Measurements from ENCODE around the gene PRR11. TPM values are rescaled to one million over a fixed set of nuclear protein-coding genes. Genes with fewer than 3 reads are reported as not detected.

The PRR11 gene
- total RNA-seq, 3 donors from 2014 or later (not counting 1 experiment from before 2014, with no cell fraction given) = 2.0 to 4.0 (median 2.9) TPM

DNA sequence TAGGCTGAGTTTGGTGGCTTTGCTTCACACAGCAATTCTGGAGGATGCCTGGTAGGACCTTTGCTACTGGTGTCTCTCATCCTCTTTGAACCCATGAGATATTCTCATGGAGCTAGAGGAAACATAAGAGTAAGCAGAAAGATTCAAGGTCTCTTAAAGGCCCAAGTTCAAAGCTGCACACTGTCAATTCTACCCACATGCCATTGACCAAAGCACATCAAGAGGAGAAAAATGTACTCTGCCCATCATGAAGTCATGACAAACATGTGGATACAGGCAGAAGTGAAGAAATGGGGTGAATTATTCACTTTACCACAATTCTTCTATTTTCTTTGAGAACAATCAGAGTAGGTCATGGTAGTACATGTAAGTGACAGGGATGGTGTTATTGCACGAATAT, 13.7 kb upstream of the PRR11 start:
- no peak overlapping the region for H3K4me3 Mint-ChIP-seq

DNA sequence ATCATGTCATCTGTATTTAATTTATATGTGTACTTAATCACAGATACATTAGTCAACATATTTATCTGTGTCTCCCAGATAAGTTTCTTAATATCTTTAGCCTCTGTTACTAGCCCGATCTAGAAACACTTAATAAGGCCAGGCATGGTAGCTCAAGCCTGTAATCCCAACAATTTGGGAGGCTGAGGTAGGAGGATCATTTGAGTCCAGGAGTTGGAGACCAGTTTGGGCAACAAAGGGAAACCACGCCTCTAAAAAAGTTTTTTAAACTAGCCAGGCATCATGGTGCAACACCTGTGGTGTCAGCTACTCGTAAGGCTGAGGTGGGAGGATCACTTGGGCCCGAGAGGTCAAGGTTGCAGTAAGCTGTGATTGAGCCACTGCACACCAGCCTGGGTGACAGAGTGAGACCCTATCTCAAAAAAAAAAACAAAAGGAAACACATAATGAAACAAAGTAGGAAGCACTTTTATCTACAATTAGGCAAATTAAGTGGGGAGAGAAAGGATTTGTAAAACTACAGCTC, 9.9 kb upstream of the PRR11 start:
- 99% methylated on average over 4 of the region's 4 CpGs for WGBS (ENCODE audit: insufficient coverage)

More for the DNA sequence above, 13.7 kb upstream of the PRR11 start:
- DNase-seq = no peak
- intact Hi-C loops (cut with micrococcal nuclease) = no loop called here
- TF ChIP-seq, protein P1, sequence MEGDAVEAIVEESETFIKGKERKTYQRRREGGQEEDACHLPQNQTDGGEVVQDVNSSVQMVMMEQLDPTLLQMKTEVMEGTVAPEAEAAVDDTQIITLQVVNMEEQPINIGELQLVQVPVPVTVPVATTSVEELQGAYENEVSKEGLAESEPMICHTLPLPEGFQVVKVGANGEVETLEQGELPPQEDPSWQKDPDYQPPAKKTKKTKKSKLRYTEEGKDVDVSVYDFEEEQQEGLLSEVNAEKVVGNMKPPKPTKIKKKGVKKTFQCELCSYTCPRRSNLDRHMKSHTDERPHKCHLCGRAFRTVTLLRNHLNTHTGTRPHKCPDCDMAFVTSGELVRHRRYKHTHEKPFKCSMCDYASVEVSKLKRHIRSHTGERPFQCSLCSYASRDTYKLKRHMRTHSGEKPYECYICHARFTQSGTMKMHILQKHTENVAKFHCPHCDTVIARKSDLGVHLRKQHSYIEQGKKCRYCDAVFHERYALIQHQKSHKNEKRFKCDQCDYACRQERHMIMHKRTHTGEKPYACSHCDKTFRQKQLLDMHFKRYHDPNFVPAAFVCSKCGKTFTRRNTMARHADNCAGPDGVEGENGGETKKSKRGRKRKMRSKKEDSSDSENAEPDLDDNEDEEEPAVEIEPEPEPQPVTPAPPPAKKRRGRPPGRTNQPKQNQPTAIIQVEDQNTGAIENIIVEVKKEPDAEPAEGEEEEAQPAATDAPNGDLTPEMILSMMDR (IDR thresholded peaks at IDR 0.05) = no peak
- Mint-ChIP-seq H3K27me3 (ENCODE audit: low read depth in 2 of 2) (no peaks in the 10 kb centered on the region), H3K9me3 (no peaks in the 10 kb centered on the region), H3K27ac (no peak overlapping the region), H3K36me3 (no peaks in the 10 kb centered on the region), H3K4me1 (peaks cover 6 to 10% of the 10 kb centered on the region in 2 donors)
- ATAC-seq = no peak
- Histone ChIP-seq H3K4me1 (ENCODE audit: control insufficient read depth, insufficient read depth, low read length) (no peaks in the 10 kb centered on the region), H3K27me3 (ENCODE audit: control insufficient read depth, insufficient read depth, low read length) (no peaks in the 10 kb centered on the region), H3K36me3 (ENCODE audit: control insufficient read depth, insufficient read depth, low read length) (no peaks in the 10 kb centered on the region), H3K27ac (ENCODE audit: low read length) (no peak overlapping the region), H3K4me3 (ENCODE audit: low read length) (no peak overlapping the region), H3K9me3 (ENCODE audit: control insufficient read depth, insufficient read depth, low read length) (no peaks in the 10 kb centered on the region)
- whole genome bisulfite sequencing (ENCODE audit: insufficient coverage) = 100% methylated on average over 1 of the region's 1 CpG

DNA sequence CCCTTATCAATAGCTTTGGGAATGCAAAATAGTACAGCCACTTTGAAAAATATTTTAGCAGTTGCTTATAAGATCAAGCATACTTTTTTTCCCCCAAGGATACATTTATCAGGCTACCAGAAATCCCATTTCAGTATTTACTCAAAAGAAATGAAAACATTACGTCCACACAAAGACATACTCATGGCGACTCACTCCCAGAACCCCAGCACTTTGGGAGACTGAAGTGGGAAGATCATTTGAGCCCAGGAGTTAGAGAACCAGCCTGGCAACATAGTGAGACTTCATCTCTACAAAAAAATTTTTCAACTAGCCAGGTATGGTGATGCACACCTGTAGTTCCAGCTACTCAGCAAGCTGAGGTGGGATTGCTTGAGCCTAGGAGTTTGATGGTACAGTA, 6.5 kb upstream of the PRR11 start:
- Mint-ChIP-seq H3K36me3 (no peaks in the 10 kb centered on the region), H3K27me3 (ENCODE audit: low read depth in 2 of 2) (no peaks in the 10 kb centered on the region), H3K27ac (no peak overlapping the region), H3K4me3 (no peak overlapping the region), H3K4me1 (peaks cover 21% of the 10 kb centered on the region in 2 donors), H3K9me3 (no peaks in the 10 kb centered on the region)
- intact Hi-C loops (cut with micrococcal nuclease) = no loop called here
- 83% methylated on average over 1 of the region's 2 CpGs for WGBS (ENCODE audit: insufficient coverage)
- no peaks in the 10 kb centered on the region for H3K9me3 ChIP-seq (ENCODE audit: control insufficient read depth, insufficient read depth, low read length)
- no peak overlapping the region for H3K27ac ChIP-seq (ENCODE audit: low read length)
- TF ChIP-seq, protein P1 (IDR thresholded peaks at IDR 0.05) = no peak
- ATAC-seq (no peak), DNase-seq (no peak)
- no peaks in the 10 kb centered on the region for H3K36me3 ChIP-seq (ENCODE audit: control insufficient read depth, insufficient read depth, low read length)
- H3K4me3 ChIP-seq (ENCODE audit: low read length) = no peak overlapping the region
- peaks cover 6% of the 10 kb centered on the region for H3K4me1 ChIP-seq (ENCODE audit: control insufficient read depth, insufficient read depth, low read length)
- no peaks in the 10 kb centered on the region for H3K27me3 ChIP-seq (ENCODE audit: control insufficient read depth, insufficient read depth, low read length)

More for the DNA sequence above, 9.9 kb upstream of the PRR11 start:
- no peaks in the 10 kb centered on the region for H3K9me3 Mint-ChIP-seq
- H3K4me1 Mint-ChIP-seq = peaks cover 11 to 12% of the 10 kb centered on the region in 2 donors
- Histone ChIP-seq H3K27ac (ENCODE audit: low read length) (no peak overlapping the region), H3K9me3 (ENCODE audit: control insufficient read depth, insufficient read depth, low read length) (no peaks in the 10 kb centered on the region), H3K36me3 (ENCODE audit: control insufficient read depth, insufficient read depth, low read length) (no peaks in the 10 kb centered on the region), H3K4me3 (ENCODE audit: low read length) (no peak overlapping the region), H3K4me1 (ENCODE audit: control insufficient read depth, insufficient read depth, low read length) (no peaks in the 10 kb centered on the region), H3K27me3 (ENCODE audit: control insufficient read depth, insufficient read depth, low read length) (no peaks in the 10 kb centered on the region)
- H3K27me3 Mint-ChIP-seq (ENCODE audit: low read depth in 2 of 2) = no peaks in the 10 kb centered on the region
- H3K27ac Mint-ChIP-seq = no peak overlapping the region
- TF ChIP-seq, protein P1 (IDR thresholded peaks at IDR 0.05) = no peak
- no peaks in the 10 kb centered on the region for H3K36me3 Mint-ChIP-seq
- intact Hi-C loops (cut with micrococcal nuclease) = no loop called here
- no peak for DNase-seq
- no peak for ATAC-seq
- no peak overlapping the region for H3K4me3 Mint-ChIP-seq

All from natural killer cell (primary cell).